K562 (cell line): ENCODE measurements around the gene CFAP221.

Experiments
- FOS ChIP-seq: IDR thresholded peaks from 3 replicates; pipeline ENCODE4 v1.6.1; 2011; ENCODE audit not compliant: insufficient read length; ENCODE audit errors: extremely low read depth
- MXD1 ChIP-seq: fragments of 250-450 bp; sonication (Bioruptor Pico); IDR thresholded peaks from 2 replicates; pipeline ENCODE4 v1.8.0; 2021; ENCODE audit warnings: borderline replicate concordance, mild to moderate bottlenecking, moderate library complexity; ENCODE audit not compliant: poor library complexity, severe bottlenecking
- SAFB2 ChIP-seq: fragments of 200-400 bp; formaldehyde crosslinking; IDR thresholded peaks from 2 replicates; pipeline ENCODE4 v1.6.1; 2018; ENCODE audit warnings: borderline replicate concordance, low read length, low read depth, moderate library complexity; ENCODE audit not compliant: severe bottlenecking
- SOX6 ChIP-seq: fragments of 450-650 bp; IDR thresholded peaks from 2 replicates; pipeline ENCODE4 v1.6.1; 2014; ENCODE audit warnings: mild to moderate bottlenecking
- ZBTB2 ChIP-seq: fragments of 450-650 bp; IDR thresholded peaks from 2 replicates; pipeline ENCODE4 v1.6.1; 2016; ENCODE audit warnings: antibody characterized with exemption

- TF ChIP-seq ZBTB2 (no peak), FOS (no peak), SAFB2 (no peak), SOX6 (no peak), MXD1 (CRISPR knock-in tag) (no peak)
These were observed 36.4 kb downstream of the CFAP221 start for GRCh38 chr2:119580550-119581072.
